ENCODE results near the gene ABLIM1.

ABLIM1 gene

DNA sequence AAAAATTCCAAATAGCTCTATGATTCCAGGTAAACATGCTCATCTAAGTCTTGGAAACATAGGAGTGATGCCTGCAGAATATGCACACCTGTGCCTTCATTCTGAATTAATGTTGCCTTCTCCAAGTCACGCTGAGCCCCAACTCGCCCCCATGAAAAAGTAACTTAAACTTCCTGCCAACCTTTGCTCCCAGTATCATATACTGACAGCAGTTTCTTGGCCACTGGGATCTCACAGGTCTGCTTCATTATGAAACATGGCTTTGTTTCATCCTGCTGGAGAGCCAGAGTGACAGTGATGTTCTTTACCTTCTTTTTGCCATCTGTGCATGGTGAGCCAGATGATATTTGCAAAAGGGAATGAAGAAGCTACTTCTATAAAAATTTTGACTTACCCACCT lies 34.9 kb downstream of the ABLIM1 start:
- DNase-seq (ENCODE audit: low read depth), result no peak

DNA sequence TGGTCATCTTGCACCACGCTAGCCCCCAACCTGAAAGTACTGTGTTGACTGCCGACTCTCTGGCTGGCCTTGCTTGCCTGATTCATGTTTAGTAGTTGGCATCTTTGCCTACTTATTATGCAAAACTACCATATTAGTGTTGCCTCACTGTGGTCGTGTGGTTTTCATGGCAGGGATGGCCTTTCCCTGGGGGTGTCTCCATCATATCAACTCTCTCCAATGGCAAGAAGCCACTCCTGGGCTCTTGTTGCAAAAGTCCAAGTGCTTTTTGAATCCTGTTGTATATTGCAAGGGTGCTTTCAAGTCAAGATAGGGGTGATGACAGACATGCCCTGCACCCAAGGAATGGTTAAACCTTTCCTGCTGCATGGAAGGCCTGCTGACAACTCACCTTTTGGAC lies 39.4 kb downstream of the ABLIM1 start:
- no peak for DNase-seq (ENCODE audit: low read depth)

DNA sequence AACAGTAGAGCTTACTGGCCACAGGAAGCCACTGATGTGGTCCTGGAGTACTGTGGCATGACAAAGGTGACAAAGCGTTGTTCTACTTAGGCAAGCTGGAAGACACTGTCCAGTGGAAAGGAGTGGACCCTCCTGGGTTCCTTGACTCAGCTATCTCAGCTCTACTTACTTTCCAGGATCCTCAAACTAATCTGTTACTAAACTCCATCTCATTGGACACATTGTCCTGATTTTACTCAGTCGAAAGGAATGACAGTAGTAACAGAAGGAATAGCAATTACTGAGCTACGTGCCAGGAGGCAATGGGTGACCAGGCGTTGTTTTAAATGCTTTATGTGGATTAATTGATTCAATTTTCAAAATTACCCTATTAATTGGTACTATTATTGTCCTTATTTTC lies 41.6 kb downstream of the ABLIM1 start:
- no peak for DNase-seq (ENCODE audit: low read depth)

- DNase-seq (ENCODE audit: low read depth), result no peak
These were observed 42.0 kb downstream of the ABLIM1 start for GRCh38 chr10:114616103-114616502.

DNA sequence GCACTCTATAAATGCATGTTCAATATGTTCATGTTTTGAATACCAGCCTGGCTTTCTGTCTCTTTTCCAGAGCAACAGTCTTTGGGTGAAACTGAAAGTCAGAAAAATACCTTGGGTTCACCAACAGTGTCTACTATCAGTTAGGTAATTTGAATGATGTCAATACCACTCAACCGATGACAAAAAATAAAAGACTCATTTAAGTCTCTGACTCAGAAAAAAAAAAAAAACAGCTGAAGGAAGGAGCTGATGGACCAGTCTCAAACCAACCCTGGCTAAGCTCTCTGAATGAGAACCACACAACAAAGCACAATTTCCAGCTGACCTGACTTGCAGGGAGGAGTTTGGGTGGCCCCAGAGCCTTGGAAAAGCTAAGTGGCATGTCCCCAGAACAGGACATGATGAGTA lies 42.5 kb downstream of the ABLIM1 start:
- DNase-seq (ENCODE audit: low read depth), result no peak

- DNase-seq (ENCODE audit: low read depth), result no peak
These were observed 44.7 kb downstream of the ABLIM1 start for GRCh38 chr10:114613237-114613979.

GRCh38 chr10:114611617-114612016 lies 46.5 kb downstream of the ABLIM1 start:
- no peak for DNase-seq (ENCODE audit: low read depth)

GRCh38 chr10:114609518-114610426 lies 48.3 kb downstream of the ABLIM1 start:
- no peak for DNase-seq (ENCODE audit: low read depth)

DNA sequence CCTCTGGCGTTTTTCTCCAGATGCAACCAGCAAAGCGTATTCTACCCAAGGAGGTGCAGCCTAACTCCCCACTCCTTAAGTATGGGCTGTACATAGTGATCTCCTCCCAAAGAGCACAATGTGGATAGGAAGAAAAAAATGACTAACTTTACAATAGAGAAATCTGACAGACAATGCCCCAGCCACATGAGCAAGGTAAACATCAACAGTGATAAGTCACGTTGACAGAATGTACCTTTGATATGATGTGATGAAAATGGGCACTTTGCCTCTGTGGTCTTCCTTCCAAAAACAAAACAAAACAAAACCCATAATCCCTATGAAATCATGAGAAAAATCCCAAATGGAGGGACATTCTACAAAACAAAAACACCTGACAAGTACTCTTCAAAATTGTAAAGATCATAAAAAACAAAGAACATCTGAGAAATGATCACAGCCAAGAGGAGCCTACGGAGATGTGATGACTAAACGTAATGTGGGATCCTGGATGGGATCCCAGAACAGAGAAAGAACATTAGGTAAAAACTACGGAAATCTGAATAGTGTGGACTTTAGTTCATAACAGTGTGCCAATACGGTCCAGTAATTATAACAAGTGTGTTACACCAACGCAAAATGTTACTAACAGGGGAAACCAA lies 50.6 kb downstream of the ABLIM1 start:
- DNase-seq (ENCODE audit: low read depth), result no peak

- DNase-seq (ENCODE audit: low read depth), result no peak
These were observed 52.8 kb downstream of the ABLIM1 start for GRCh38 chr10:114605155-114605797.

- no peak for DNase-seq (ENCODE audit: low read depth)
These were observed 53.5 kb downstream of the ABLIM1 start for GRCh38 chr10:114604357-114605130.

DNA sequence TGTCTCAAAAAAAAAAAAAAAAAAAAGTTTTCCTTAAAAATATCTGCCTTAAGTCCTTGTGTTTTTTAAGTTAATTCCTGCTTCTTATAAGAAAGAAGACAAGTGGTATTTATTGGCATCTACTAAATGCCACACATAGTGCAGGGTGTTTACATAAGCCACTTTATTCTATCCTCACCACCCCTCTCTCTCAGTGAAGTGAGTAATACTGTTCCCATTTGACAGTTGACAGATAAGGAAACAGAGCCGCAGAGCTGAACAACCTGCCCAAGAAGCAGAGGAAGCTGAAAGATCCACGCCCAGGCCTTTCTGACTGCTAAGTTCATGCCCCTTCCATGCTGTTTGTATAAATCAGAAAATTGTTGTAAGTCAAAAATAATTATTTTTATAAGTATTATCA lies 54.1 kb downstream of the ABLIM1 start:
- DNase-seq (ENCODE audit: low read depth), result no peak

DNA sequence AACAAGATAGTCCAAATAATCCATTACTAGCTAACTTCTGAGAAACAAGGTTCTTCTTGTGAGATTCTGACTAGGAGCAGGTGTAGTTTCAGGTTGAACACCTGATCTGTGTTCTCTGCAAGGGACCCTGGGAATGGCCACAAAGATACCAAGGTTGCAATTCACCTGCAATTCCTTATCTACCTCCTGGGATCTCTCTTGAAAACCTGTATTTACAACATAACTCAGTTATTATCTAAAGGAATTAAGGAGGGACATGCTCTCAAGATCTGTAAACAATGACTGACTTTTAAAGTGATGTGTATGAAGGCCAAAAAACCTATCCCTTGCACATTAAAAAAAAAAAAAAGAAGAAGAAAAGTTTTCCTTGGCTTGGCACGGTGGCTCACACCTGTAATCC lies 54.8 kb downstream of the ABLIM1 start:
- DNase-seq (ENCODE audit: low read depth), result no peak

- no peak for DNase-seq (ENCODE audit: low read depth)
These were observed 58.0 kb downstream of the ABLIM1 start for GRCh38 chr10:114600057-114600456.

- no peak for DNase-seq (ENCODE audit: low read depth)
These were observed 61.3 kb downstream of the ABLIM1 start for GRCh38 chr10:114596793-114597192.

DNA sequence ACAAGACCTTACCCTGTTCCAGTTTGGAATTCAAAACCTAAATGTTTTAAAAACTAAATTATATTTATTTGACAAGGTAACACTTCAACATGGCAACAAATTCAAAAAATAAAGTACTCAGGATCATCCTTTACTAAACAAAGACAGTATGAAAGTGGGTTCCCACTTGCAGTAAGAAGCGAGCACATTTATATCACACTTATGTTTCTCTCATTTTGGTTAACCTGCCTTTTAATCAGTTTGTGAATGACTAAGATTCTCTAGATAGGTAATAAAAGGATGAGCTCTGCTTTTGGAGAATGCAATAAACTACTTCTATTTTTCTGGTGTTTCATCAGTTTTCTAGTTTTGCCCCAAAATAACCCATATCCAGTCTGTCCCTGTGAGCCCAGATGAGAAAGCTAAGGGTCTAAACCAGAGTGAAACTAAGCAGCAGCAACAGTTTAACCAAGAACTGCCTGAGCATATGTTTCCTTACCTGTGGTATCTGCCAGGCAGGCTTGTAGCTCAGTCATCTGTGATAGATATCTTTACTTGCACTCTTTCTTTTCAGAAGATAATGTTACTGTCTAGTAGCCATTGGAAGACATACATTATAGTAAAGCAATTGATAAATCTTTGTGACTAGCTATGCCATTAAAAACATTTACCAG lies 64.1 kb downstream of the ABLIM1 start:
- DNase-seq (ENCODE audit: low read depth), result no peak

- DNase-seq (ENCODE audit: low read depth), result no peak
These were observed 64.8 kb downstream of the ABLIM1 start for GRCh38 chr10:114593240-114593792.

DNA sequence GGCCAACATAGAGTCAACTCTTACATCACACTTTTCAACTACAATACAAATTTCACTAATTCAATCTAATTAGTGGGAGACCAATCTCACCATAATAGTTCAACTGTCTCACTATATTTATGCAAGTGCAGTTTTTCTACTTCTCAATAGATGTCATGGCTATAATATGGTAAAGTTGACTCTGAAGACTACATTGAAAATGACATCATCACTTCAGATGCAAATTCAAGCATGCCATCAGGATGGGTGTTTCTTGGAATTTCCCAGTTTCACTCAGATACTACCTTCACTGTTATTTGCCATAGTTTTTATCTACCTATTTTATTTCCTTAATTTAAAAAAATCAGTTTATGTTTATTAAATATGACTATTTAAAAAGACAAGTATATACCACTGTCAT lies 67.1 kb downstream of the ABLIM1 start:
- DNase-seq (ENCODE audit: low read depth), result no peak

- DNase-seq (ENCODE audit: low read depth), result no peak
These were observed 73.7 kb downstream of the ABLIM1 start for GRCh38 chr10:114584419-114584818.

GRCh38 chr10:114581071-114581470 lies 77.0 kb downstream of the ABLIM1 start:
- no peak for DNase-seq (ENCODE audit: low read depth)

DNA sequence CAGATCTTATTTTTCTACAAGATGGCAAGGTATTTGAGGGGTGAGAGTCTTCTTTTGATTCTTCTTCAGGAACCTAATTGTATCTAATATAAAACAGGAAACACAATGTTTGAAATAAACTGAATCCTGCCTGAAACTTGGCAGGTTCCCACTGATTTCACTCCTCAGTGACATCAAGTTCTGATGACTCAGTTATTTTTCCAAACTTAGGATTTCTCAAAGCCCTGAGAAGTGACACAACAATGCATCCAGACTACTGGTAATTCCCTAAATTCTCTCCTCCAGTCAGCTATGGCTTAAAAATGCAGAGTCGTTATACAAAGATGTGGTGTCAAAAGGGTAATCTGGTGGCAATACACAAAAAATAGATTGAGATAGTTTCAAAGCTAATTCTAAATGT lies 80.9 kb downstream of the ABLIM1 start:
- peak; percentile 65 for DNase-seq (ENCODE audit: low read depth)

Data from GM04504 (cell line).